K562 (cell line): ENCODE data around the gene DCAF11. TPM values are rescaled to one million over a fixed set of nuclear protein-coding genes. Genes with fewer than 3 reads are reported as not detected.

ENCODE experiments used
- ATAC-seq: fragments of 200-7000 bp; cut with Tn5 transposase; 3 replicates; pipeline ENCODE4 v1.9.1; 2020; ENCODE audit warnings: moderate library complexity
- BruUV-seq: library from RNA; stranded (reverse); fragments of 400-500 nt; replicated peaks from 2 replicates; lab custom pipeline; 2021; lab: Mats Ljungman, UMichigan
- CTCF ChIA-PET: fragments of 300-600 bp; formaldehyde crosslinking; extraction: SDS; loops from one replicate; lab custom pipeline; 2021; ENCODE audit warnings: low intra/inter-chr PET ratio; lab: Yijun Ruan, JAX
- POLR2A ChIA-PET: fragments of 300-600, 350-650 bp; sonication (Branson Sonifier 250); formaldehyde crosslinking; extraction: SDS; loops from one replicate; lab custom pipeline; 2021; ENCODE audit warnings: antibody characterized with exemption, inconsistent platforms; lab: Yijun Ruan, JAX
- DNase-seq, 4 experiments: peaks; one replicate each; pipeline versions ENCODE4 v3.0.0 to v3.0.0-alpha.2; 2011 to 2018; ENCODE audit warnings: low spot score in 3 of 4, mixed read lengths in 3 of 4; ENCODE audit errors: extremely low read depth in 1 of 4
- FAIRE-seq: peaks from 2 replicates; lab custom pipeline; 2011; peaks lifted over from hg19 to GRCh38; lab: Jason Lieb, UNC
- H2AFZ ChIP-seq: 2 replicates; pipeline ENCODE4 v1.6.0; 2011; ENCODE audit warnings: low read depth, low read length, control low read depth, inconsistent platforms
- H3K27ac ChIP-seq: fragments of 200-600 bp; 3 replicates; pipeline ENCODE4 v1.8.0; 2011; ENCODE audit warnings: low read depth, mild to moderate bottlenecking, control low read depth, inconsistent platforms, low read length, moderate library complexity, mixed read lengths; ENCODE audit errors: extremely low read depth
- H3K27me3 ChIP-seq, 2 experiments: fragments of 300-600 bp in 1 of 2; 2 replicates in 1 of 2; 3 replicates in 1 of 2; pipeline versions ENCODE4 v1.6.0 to v1.8.0; 2011; ENCODE audit warnings: inconsistent platforms in 2 of 2, low read length in 2 of 2, mild to moderate bottlenecking in 1 of 2, mixed read lengths in 1 of 2, moderate library complexity in 1 of 2; ENCODE audit not compliant: control insufficient read depth in 2 of 2, insufficient read depth in 2 of 2
- H3K36me3 ChIP-seq: fragments of 300-600 bp; 3 replicates; pipeline ENCODE4 v1.8.0; 2011; ENCODE audit warnings: mild to moderate bottlenecking, low read length, inconsistent platforms; ENCODE audit not compliant: control insufficient read depth, insufficient read depth
- H3K4me1 ChIP-seq, 2 experiments: fragments of 200-600 bp in 1 of 2; replicated peaks in 1 of 2; 2 replicates in 1 of 2; 3 replicates in 1 of 2; pipeline versions ENCODE4 v1.5.1 to v1.8.0; 2011; ENCODE audit warnings: inconsistent platforms in 2 of 2, low read length in 2 of 2, mild to moderate bottlenecking in 1 of 2, mixed read lengths in 1 of 2, moderate library complexity in 1 of 2; ENCODE audit not compliant: control insufficient read depth in 2 of 2, insufficient read depth in 2 of 2
- H3K4me2 ChIP-seq: 2 replicates; pipeline ENCODE4 v1.6.1; 2011; ENCODE audit warnings: low read length, control low read depth, inconsistent platforms, mixed read lengths; ENCODE audit not compliant: insufficient read depth
- H3K4me3 ChIP-seq: fragments of 200-600 bp; sonication (generic), shearing (Covaris generic); 2 replicates; pipeline ENCODE4 v1.5.1; 2016; ENCODE audit warnings: control low read depth, inconsistent platforms
- H3K79me2 ChIP-seq: fragments of 200-600 bp; 3 replicates; pipeline ENCODE4 v1.8.0; 2011; ENCODE audit warnings: low read length, inconsistent platforms; ENCODE audit not compliant: control insufficient read depth, insufficient read depth
- H3K9ac ChIP-seq, 2 experiments: 2 replicates each; pipeline versions ENCODE4 v1.6.0 to v1.6.1; 2011; ENCODE audit warnings: low read depth in 2 of 2, low read length in 2 of 2, control low read depth in 1 of 2, inconsistent platforms in 1 of 2, mild to moderate bottlenecking in 1 of 2, mixed read lengths in 1 of 2; ENCODE audit not compliant: insufficient read depth in 1 of 2
- H3K9me1 ChIP-seq: one replicate; pipeline ENCODE4 v1.6.0; 2011; ENCODE audit warnings: inconsistent platforms, mild to moderate bottlenecking, low read length, moderate library complexity; ENCODE audit not compliant: control insufficient read depth, insufficient read depth
- H3K9me3 ChIP-seq: replicated peaks from 2 replicates; pipeline ENCODE4 v1.5.1; 2011; ENCODE audit warnings: low read depth, low read length, inconsistent platforms; ENCODE audit not compliant: control insufficient read depth, insufficient read depth
- H4K20me1 ChIP-seq: replicated peaks from 2 replicates; pipeline ENCODE4 v1.6.1; 2011; ENCODE audit warnings: low read length, inconsistent platforms, mixed read lengths; ENCODE audit not compliant: control insufficient read depth, insufficient read depth
- ARID3B ChIP-seq: fragments of 250-450 bp; sonication (Bioruptor Pico); IDR thresholded peaks from 2 replicates; pipeline ENCODE4 v1.4.0; 2020; ENCODE audit warnings: borderline replicate concordance
- CEBPZ ChIP-seq: fragments of 150-350 bp; IDR thresholded peaks from 2 replicates; pipeline ENCODE4 v1.6.1; 2014; ENCODE audit warnings: low read depth, mild to moderate bottlenecking, low read length, borderline replicate concordance
- ESRRB ChIP-seq: fragments of 250-450 bp; sonication (Bioruptor Pico); IDR thresholded peaks from 2 replicates; pipeline ENCODE4 v1.5.0; 2020; ENCODE audit warnings: mild to moderate bottlenecking, moderate library complexity, borderline replicate concordance
- ETV6 ChIP-seq, 3 experiments: fragments of 150-350 bp in 1 of 3; sonication (generic) in 1 of 3; formaldehyde crosslinking in 1 of 3; IDR thresholded peaks; 2 replicates each; pipeline versions ENCODE4 v1.6.1 to v1.8.0; 2014 to 2022; ENCODE audit warnings: borderline replicate concordance in 2 of 3, low read depth in 2 of 3, antibody characterized with exemption in 1 of 3, low read length in 1 of 3, mild to moderate bottlenecking in 1 of 3, missing genetic modification reagents in 1 of 3
- HSF4 ChIP-seq: fragments of 250-450 bp; sonication (Bioruptor Pico); IDR thresholded peaks from 2 replicates; pipeline ENCODE4 v2.1.2; 2022; ENCODE audit warnings: mild to moderate bottlenecking, moderate library complexity, borderline replicate concordance
- ILF3 ChIP-seq: fragments of 450-650 bp; IDR thresholded peaks from 2 replicates; pipeline ENCODE4 v1.6.1; 2018; ENCODE audit warnings: antibody characterized with exemption, mild to moderate bottlenecking, moderate library complexity, borderline replicate concordance
- NCOA6 ChIP-seq: fragments of 450-650 bp; IDR thresholded peaks from 2 replicates; pipeline ENCODE4 v1.6.1; 2017; ENCODE audit warnings: mild to moderate bottlenecking
- NFRKB ChIP-seq: fragments of 450-650 bp; IDR thresholded peaks from 2 replicates; pipeline ENCODE4 v1.6.1; 2016; ENCODE audit warnings: low read depth
- PHF20 ChIP-seq: fragments of 450-650 bp; IDR thresholded peaks from 2 replicates; pipeline ENCODE4 v1.6.1; 2018; ENCODE audit not compliant: partially characterized antibody
- POLR2H ChIP-seq: IDR thresholded peaks from 2 replicates; pipeline ENCODE4 v1.6.1; 2016; ENCODE audit warnings: missing genetic modification characterization, low read depth, mild to moderate bottlenecking, control low read depth, missing compliant biosample characterization, moderate library complexity
- PTBP1 ChIP-seq: fragments of 200-400 bp; formaldehyde crosslinking; IDR thresholded peaks from 2 replicates; pipeline ENCODE4 v1.6.1; 2017; ENCODE audit warnings: low read depth, low read length
- RBFOX2 ChIP-seq: fragments of 200-400 bp; formaldehyde crosslinking; IDR thresholded peaks from 2 replicates; pipeline ENCODE4 v1.6.1; 2017; ENCODE audit warnings: low read depth, mild to moderate bottlenecking, low read length, moderate library complexity
- RBM14 ChIP-seq: fragments of 200-400 bp; formaldehyde crosslinking; IDR thresholded peaks from 2 replicates; pipeline ENCODE4 v1.6.1; 2018; ENCODE audit warnings: low read depth, mild to moderate bottlenecking, low read length, moderate library complexity, borderline replicate concordance; ENCODE audit not compliant: insufficient read depth
- RBM25 ChIP-seq: fragments of 200-400 bp; formaldehyde crosslinking; IDR thresholded peaks from 2 replicates; pipeline ENCODE4 v1.6.1; 2018; ENCODE audit warnings: low read length, low read depth, moderate library complexity; ENCODE audit not compliant: severe bottlenecking
- TCFL5 ChIP-seq: fragments of 250-450 bp; sonication (Bioruptor Pico); conservative IDR thresholded peaks from 2 replicates; pipeline ENCODE4 v1.6.1; 2021; ENCODE audit warnings: mild to moderate bottlenecking, moderate library complexity, matching md5 sums
- ZNF174 ChIP-seq: fragments of 250-450 bp; sonication (Bioruptor Pico); IDR thresholded peaks from 2 replicates; pipeline ENCODE4 v1.4.0; 2020; ENCODE audit warnings: mild to moderate bottlenecking
- ZNF408 ChIP-seq: fragments of 250-450 bp; sonication (Bioruptor Pico); IDR thresholded peaks from 2 replicates; pipeline ENCODE4 v1.4.0; 2020; ENCODE audit warnings: low read depth, mild to moderate bottlenecking, moderate library complexity
- ZNF584 ChIP-seq: fragments of 200-800 bp; sonication (Bioruptor generic); IDR thresholded peaks from 2 replicates; pipeline ENCODE4 v1.6.1; 2016; ENCODE audit warnings: low read depth, mild to moderate bottlenecking, missing genetic modification characterization, missing compliant biosample characterization
- WGBS: fragments of 100-300 bp; shearing (Covaris generic); methylation state at CpG from one replicate; pipeline ENCODE4 v1.1.6; 2016; ENCODE audit warnings: low coverage, mixed read lengths; ENCODE audit not compliant: insufficient coverage; ENCODE audit errors: missing lambda C conversion rate; 5-methylcytosine and 5-hydroxymethylcytosine counted together
- in situ Hi-C: fragments of 300-500 bp; cut with MboI; formaldehyde crosslinking; loops from 4 replicates; pipeline ENCODE4 v1.15.0; 2018; ENCODE audit warnings: inconsistent platforms, mixed read lengths
- intact Hi-C: fragments of 100-400 bp; cut with micrococcal nuclease; formaldehyde crosslinking; loops from 2 replicates; pipeline ENCODE4 v1.14.2; 2022
- polyA plus RNA-seq, 8 experiments: library from polyadenylated mRNA; depleted of rRNA in 4 of 8; stranded (reverse) in 5 of 8; unstranded in 3 of 8; fragments of >200 nt; fragmentation: Nextera tagmentation in 2 of 8; fragmentation: Illumina TruSeq in 1 of 8; extraction: Ambion mirVana in 2 of 8; extraction: Trizol in 1 of 8; gene quantifications; 2 replicates each; pipeline versions ENCODE4 v1.2.1 to v1.2.3, GENCODE V29; 2011 to 2014; ENCODE audit warnings: inconsistent platforms in 1 of 8, missing spikeins in 1 of 8
- total RNA-seq, 7 experiments: library from RNA; depleted of rRNA in 6 of 7; stranded (reverse); fragments of >200 nt in 6 of 7; fragmentation: Illumina TruSeq in 2 of 7; extraction: Trizol in 2 of 7; gene quantifications; 2 replicates each; pipeline versions ENCODE4 v1.2.1 to v1.2.3, GENCODE V29; 2011 to 2021; ENCODE audit warnings: low replicate concordance in 1 of 7

The DCAF11 gene
- total and polyA plus RNA-seq, 9 of the 15 experiments (the other 6 are each of a cell fraction or from before 2014, with no cell fraction given): 8.5 to 46.2 (median 36.4) TPM

GRCh38 chr14:24077086-24077485, 37.5 kb upstream of the DCAF11 start:
- 62% methylated on average over 15 of the region's 23 CpGs for WGBS
- DNase-seq: no peak
- no peak overlapping the region for H3K27ac ChIP-seq
- no peaks in the 10 kb centered on the region for H3K9me1 ChIP-seq
- TF ChIP-seq RBM14 (no peak), NFRKB (no peak), ARID3B (no peak), HSF4 (CRISPR knock-in tag) (no peak), TCFL5 (no peak), ZNF584 (CRISPR knock-in tag) (no peak), RBFOX2 (no peak), NCOA6 (no peak), ESRRB (no peak), CEBPZ (no peak), POLR2H (tag) (no peak), RBM25 (no peak), ILF3 (no peak), ZNF174 (no peak), PTBP1 (no peak), ZNF408 (no peak), PHF20 (no peak), ETV6 (IDR thresholded peaks at IDR 0.05; ENCODE audit: borderline replicate concordance in 1 of 2, low read depth in 2 of 2, low read length in 1 of 2) (no peak), ETV6 (CRISPR knock-in tag; IDR thresholded peaks at IDR 0.05; ENCODE audit: borderline replicate concordance) (no peak)
- TF ChIP-seq, all 486 proteins: peak for 0
- no peak for ATAC-seq
- H3K79me2 ChIP-seq: no peaks in the 10 kb centered on the region
- H3K4me3 ChIP-seq: no peak overlapping the region
- intact Hi-C loops: no loop called here
- ChIA-PET CTCF (interaction anchor here (0.6 kb wide), 1 partner anchor 1216 kb away, joined by 4 read pairs; no protein-coding TSS in a partner anchor), POLR2A (interaction anchor here (0.7 kb wide), 1 partner anchor 17 kb away, joined by 4 read pairs; the partner anchor contains the start of gene PCK2)
- H3K4me1 ChIP-seq: peaks cover 15 to 32% of the 10 kb centered on the region in 2 experiments
- H3K4me2 ChIP-seq: no peak overlapping the region
- H4K20me1 ChIP-seq: no peaks in the 10 kb centered on the region
- no peak for FAIRE-seq
- in situ Hi-C loops: no loop called here
- no peak overlapping the region for H2AFZ ChIP-seq
- H3K27me3 ChIP-seq: peaks cover 0 to 9% of the 10 kb centered on the region in 2 experiments; a peak in 2 of 5 replicates
- no TSS peak for BruUV-seq
- H3K9ac ChIP-seq: no peak overlapping the region
- no peaks in the 10 kb centered on the region for H3K36me3 ChIP-seq
- H3K9me3 ChIP-seq: no peaks in the 10 kb centered on the region
